Liver (tissue), 9 donors: ENCODE data around the gene SLC25A22. TPM values are rescaled to one million over a fixed set of nuclear protein-coding genes. Genes with fewer than 3 reads are reported as not detected.

Experiments
- DNase-seq: peaks from one replicate; pipeline ENCODE4 v3.0.0-alpha.2; 2017; ENCODE audit warnings: low spot score
- H3K27ac ChIP-seq, 2 donors: one replicate each; pipeline ENCODE4 v1.7.0; 2013; ENCODE audit warnings: inconsistent platforms in 2 of 2, low read length in 2 of 2, control low read depth in 1 of 2, low read depth in 1 of 2, mild to moderate bottlenecking in 1 of 2
- H3K27me3 ChIP-seq, 4 donors: one replicate each; pipeline versions ENCODE4 v1.6.1 to v1.7.0; 2013; ENCODE audit warnings: low read length in 3 of 4, inconsistent platforms in 1 of 4, mild to moderate bottlenecking in 1 of 4, moderate library complexity in 1 of 4; ENCODE audit not compliant: control insufficient read depth in 4 of 4, insufficient read depth in 4 of 4
- H3K36me3 ChIP-seq, 4 donors: one replicate each; pipeline versions ENCODE4 v1.6.1 to v1.7.0; 2013; ENCODE audit warnings: low read length in 3 of 4, mild to moderate bottlenecking in 3 of 4, low read depth in 1 of 4, moderate library complexity in 1 of 4; ENCODE audit not compliant: control insufficient read depth in 4 of 4, insufficient read depth in 3 of 4
- H3K4me1 ChIP-seq, 4 donors: one replicate each; pipeline versions ENCODE4 v1.6.1 to v1.7.0; 2013; ENCODE audit warnings: low read length in 3 of 4, mild to moderate bottlenecking in 3 of 4, moderate library complexity in 1 of 4; ENCODE audit not compliant: control insufficient read depth in 4 of 4, insufficient read depth in 4 of 4
- H3K4me3 ChIP-seq, 3 donors: one replicate each; pipeline versions ENCODE4 v1.6.1 to v1.7.0; 2013; ENCODE audit warnings: low read length in 3 of 3, control low read depth in 1 of 3, low read depth in 1 of 3, mild to moderate bottlenecking in 1 of 3
- H3K9ac ChIP-seq, 2 donors: one replicate each; pipeline ENCODE4 v1.7.0; 2013; ENCODE audit warnings: low read length in 2 of 2, mild to moderate bottlenecking in 2 of 2, moderate library complexity in 2 of 2, control low read depth in 1 of 2, low read depth in 1 of 2
- H3K9me3 ChIP-seq, 4 donors: one replicate each; pipeline versions ENCODE4 v1.6.1 to v1.7.0; 2013; ENCODE audit warnings: low read length in 3 of 4; ENCODE audit not compliant: control insufficient read depth in 4 of 4
- ATF3 ChIP-seq: IDR thresholded peaks from 2 replicates; pipeline ENCODE4 v1.6.1; 2016; ENCODE audit warnings: antibody characterized with exemption
- CTCF ChIP-seq: fragments of 150-350 bp; IDR thresholded peaks from 2 replicates; pipeline ENCODE4 v1.5.1; 2017; ENCODE audit warnings: improper control_type of control experiment, low read depth, low read length; ENCODE audit not compliant: missing input control
- EGR1 ChIP-seq, 2 donors: IDR thresholded peaks; 2 replicates each; pipeline ENCODE4 v1.6.1; 2016 to 2018; ENCODE audit warnings: antibody characterized with exemption in 2 of 2, low read depth in 2 of 2
- FOXA1 ChIP-seq: IDR thresholded peaks from 2 replicates; pipeline ENCODE4 v1.6.1; 2016; ENCODE audit warnings: antibody characterized with exemption
- FOXA2 ChIP-seq: IDR thresholded peaks from 2 replicates; pipeline ENCODE4 v1.6.1; 2016; ENCODE audit warnings: antibody characterized with exemption
- HNF4A ChIP-seq, 2 donors: conservative IDR thresholded peaks; 2 replicates each; pipeline ENCODE4 v1.6.1; 2016; ENCODE audit warnings: antibody characterized with exemption in 2 of 2, mild to moderate bottlenecking in 2 of 2
- JUND ChIP-seq, 2 donors: IDR thresholded peaks; 2 replicates each; pipeline ENCODE4 v1.6.1; 2016; ENCODE audit warnings: antibody characterized with exemption in 2 of 2
- MAX ChIP-seq: IDR thresholded peaks from 2 replicates; pipeline ENCODE4 v1.6.1; 2016; ENCODE audit warnings: antibody characterized with exemption
- NR2F2 ChIP-seq: IDR thresholded peaks from 2 replicates; pipeline ENCODE4 v1.6.1; 2016; ENCODE audit warnings: antibody characterized with exemption
- RAD21 ChIP-seq, 2 donors: IDR thresholded peaks; 2 replicates each; pipeline ENCODE4 v1.6.1; 2016; ENCODE audit warnings: antibody characterized with exemption in 2 of 2, mild to moderate bottlenecking in 2 of 2
- REST ChIP-seq: IDR thresholded peaks from 2 replicates; pipeline ENCODE4 v1.6.1; 2016; ENCODE audit warnings: antibody characterized with exemption, mild to moderate bottlenecking
- RXRA ChIP-seq, 2 donors: IDR thresholded peaks; 2 replicates each; pipeline ENCODE4 v1.6.1; 2017 to 2018; ENCODE audit warnings: antibody characterized with exemption in 2 of 2, mild to moderate bottlenecking in 1 of 2
- SP1 ChIP-seq: IDR thresholded peaks from 2 replicates; pipeline ENCODE4 v1.6.1; 2018; ENCODE audit warnings: antibody characterized with exemption, mild to moderate bottlenecking
- TAF1 ChIP-seq: conservative IDR thresholded peaks from 2 replicates; pipeline ENCODE4 v1.6.1; 2016; ENCODE audit warnings: antibody characterized with exemption, mild to moderate bottlenecking
- ZBTB33 ChIP-seq: IDR thresholded peaks from 2 replicates; pipeline ENCODE4 v1.6.1; 2016; ENCODE audit warnings: antibody characterized with exemption
- WGBS: extraction: QIAGEN DNeasy Blood & Tissue Kit; methylation state at CpG from one replicate; pipeline ENCODE4 v1.1.7; 2013; 5-methylcytosine and 5-hydroxymethylcytosine counted together
- polyA plus RNA-seq, 2 donors: library from polyadenylated mRNA; stranded (reverse) in 1 of 2; unstranded in 1 of 2; fragments of 200-250 nt in 1 of 2; fragments of >200 nt in 1 of 2; fragmentation: Nextera tagmentation in 1 of 2; extraction: Ambion mirVana in 1 of 2; gene quantifications; one replicate each; pipeline versions ENCODE4 v1.2.1 to v1.2.3, GENCODE V29; 2013 to 2015
- total RNA-seq, 2 donors: library from RNA; depleted of rRNA; stranded (reverse); fragments of >200 nt; gene quantifications; one replicate each; pipeline ENCODE4 v1.2.3, GENCODE V29; 2014
- donor health status: healthy.
- donor health status: healthy.
- donor health status: healthy.
- donor health status: healthy.
- donor health status: healthy.

Gene SLC25A22
- total and polyA plus RNA-seq, 4 donors: 5.3 to 26.8 (median 12.1) TPM

GRCh38 chr11:831118-831864, 33.2 kb upstream of the SLC25A22 start:
- Histone ChIP-seq H3K27ac (no peak overlapping the region), H3K36me3 (no peaks in the 10 kb centered on the region), H3K4me3 (no peak overlapping the region), H3K27me3 (no peaks in the 10 kb centered on the region), H3K9me3 (no peaks in the 10 kb centered on the region), H3K9ac (no peak overlapping the region), H3K4me1 (peaks cover 41 to 81% (median 62%) of the 10 kb centered on the region in 4 donors)
- 61% methylated on average over 31 of the region's 31 CpGs for WGBS
- no peak for DNase-seq
- TF ChIP-seq JUND (IDR thresholded peaks at IDR 0.05) (no peak), REST (no peak), ATF3 (no peak), SP1 (no peak), MAX (no peak), EGR1 (IDR thresholded peaks at IDR 0.05; ENCODE audit: low read depth in 2 of 2) (no peak), FOXA2 (no peak), FOXA1 (no peak), HNF4A (conservative IDR thresholded peaks at IDR 0.05) (no peak), NR2F2 (no peak), RXRA (IDR thresholded peaks at IDR 0.05) (no peak), CTCF (no peak)

GRCh38 chr11:830295-831117, 32.4 kb upstream of the SLC25A22 start:
- peak; percentile 61 for DNase-seq
- Histone ChIP-seq H3K27ac (no peak overlapping the region), H3K4me3 (peak overlapping the region in 1 of 3 donors; percentile 37), H3K9me3 (no peaks in the 10 kb centered on the region), H3K4me1 (peaks cover 48 to 89% (median 69%) of the 10 kb centered on the region in 4 donors), H3K9ac (no peak overlapping the region), H3K36me3 (no peaks in the 10 kb centered on the region), H3K27me3 (no peaks in the 10 kb centered on the region)
- TF ChIP-seq ZBTB33: no peak
- TF ChIP-seq HNF4A (conservative IDR thresholded peaks at IDR 0.05): no peak
- no peak for TF ChIP-seq CTCF
- TF ChIP-seq ATF3: no peak
- no peak for TF ChIP-seq MAX
- TF ChIP-seq JUND (IDR thresholded peaks at IDR 0.05): no peak
- TF ChIP-seq RAD21 (IDR thresholded peaks at IDR 0.05): no peak
- no peak for TF ChIP-seq TAF1
- no peak for TF ChIP-seq EGR1 (IDR thresholded peaks at IDR 0.05; ENCODE audit: low read depth in 2 of 2)
- TF ChIP-seq NR2F2: no peak
- TF ChIP-seq FOXA1: no peak
- TF ChIP-seq SP1: no peak
- WGBS: 4% methylated on average over 78 of the region's 78 CpGs
